Caco-2 (cell line): ENCODE measurements around the gene GABRQ. TPM values are rescaled to one million over a fixed set of nuclear protein-coding genes. Genes with fewer than 3 reads are reported as not detected.

Experiments used
- BruUV-seq: library from RNA; stranded (reverse); fragments of 400-500 nt; replicated peaks from 2 replicates; lab custom pipeline; 2021; lab: Mats Ljungman, UMichigan
- CTCF ChIA-PET: fragments of 300-600 bp; sonication (Branson Sonifier 250); formaldehyde crosslinking; loops from one replicate; lab custom pipeline; 2022; ENCODE audit warnings: antibody characterized with exemption; lab: Charles Lee
- POLR2A ChIA-PET: fragments of 300-600 bp; sonication (Branson Sonifier 250); formaldehyde crosslinking; loops from one replicate; lab custom pipeline; 2022; ENCODE audit warnings: antibody characterized with exemption; lab: Charles Lee
- DNase-seq, 2 experiments: peaks; one replicate each; pipeline versions ENCODE4 v3.0.0 to v3.0.0-alpha.2; 2020 to 2022
- H3K27me3 ChIP-seq: replicated peaks from 2 replicates; pipeline ENCODE4 v1.6.0; 2011; ENCODE audit warnings: low read length; ENCODE audit not compliant: control insufficient read depth, insufficient read depth
- H3K36me3 ChIP-seq: 2 replicates; pipeline ENCODE4 v1.5.1; 2011; ENCODE audit warnings: low read length; ENCODE audit not compliant: control insufficient read depth, insufficient read depth
- H3K4me1 ChIP-seq: fragments of 250-450 bp; sonication (Bioruptor Pico); 2 replicates; pipeline ENCODE4 v1.5.1; 2020; ENCODE audit warnings: mild to moderate bottlenecking
- H3K4me3 ChIP-seq: 2 replicates; pipeline ENCODE4 v1.5.1; 2011; ENCODE audit warnings: low read depth, mild to moderate bottlenecking, control low read depth, low read length
- H3K9me3 ChIP-seq: fragments of 250-450 bp; sonication (Bioruptor Pico); 2 replicates; pipeline ENCODE4 v1.5.1; 2020; ENCODE audit warnings: mild to moderate bottlenecking, moderate library complexity
- H3K27ac Mint-ChIP-seq: one replicate; pipeline ENCODE4 v1.8.0; 2022; ENCODE audit warnings: mixed read lengths; ENCODE audit not compliant: unreplicated experiment
- H3K27me3 Mint-ChIP-seq: one replicate; pipeline ENCODE4 v1.8.0; 2022; ENCODE audit warnings: mixed read lengths; ENCODE audit not compliant: insufficient read depth, unreplicated experiment
- H3K36me3 Mint-ChIP-seq: one replicate; pipeline ENCODE4 v1.8.0; 2022; ENCODE audit warnings: mild to moderate bottlenecking, mixed read lengths; ENCODE audit not compliant: insufficient read depth, unreplicated experiment
- H3K4me1 Mint-ChIP-seq: one replicate; pipeline ENCODE4 v1.8.0; 2022; ENCODE audit warnings: low read depth, mixed read lengths; ENCODE audit not compliant: unreplicated experiment
- H3K4me3 Mint-ChIP-seq: one replicate; pipeline ENCODE4 v1.8.0; 2022; ENCODE audit warnings: mild to moderate bottlenecking, moderate library complexity, mixed read lengths; ENCODE audit not compliant: unreplicated experiment
- H3K9me3 Mint-ChIP-seq: one replicate; pipeline ENCODE4 v1.8.0; 2022; ENCODE audit warnings: mixed read lengths; ENCODE audit not compliant: unreplicated experiment
- CTCF ChIP-seq, 2 experiments: fragments of 200-600 bp in 1 of 2; IDR thresholded peaks; 1 replicate in 1 of 2; 2 replicates in 1 of 2; pipeline versions ENCODE4 v1.5.1 to v1.8.0; 2011 to 2022; ENCODE audit warnings: antibody characterized with exemption in 1 of 2, control low read depth in 1 of 2, inconsistent platforms in 1 of 2, low read depth in 1 of 2, low read length in 1 of 2, mild to moderate bottlenecking in 1 of 2, moderate library complexity in 1 of 2; ENCODE audit not compliant: insufficient read depth in 1 of 2, severe bottlenecking in 1 of 2, unreplicated experiment in 1 of 2
- intact Hi-C: fragments of 100-400 bp; cut with micrococcal nuclease; formaldehyde crosslinking; loops from one replicate; pipeline ENCODE4 v1.10.0; 2022; ENCODE audit not compliant: unreplicated experiment
- total RNA-seq: library from RNA; stranded (reverse); gene quantifications from 2 replicates; pipeline ENCODE4 v1.2.3, GENCODE V29; 2022

GABRQ gene
- total RNA-seq, 1 experiment from 2014 or later, result not detected

- Histone ChIP-seq H3K9me3 (no peaks in the 10 kb centered on the region), H3K27me3 (no peaks in the 10 kb centered on the region), H3K36me3 (no peaks in the 10 kb centered on the region), H3K4me1 (no peaks in the 10 kb centered on the region), H3K4me3 (no peak overlapping the region)
- no peak overlapping the region for H3K27ac Mint-ChIP-seq
- CTCF ChIA-PET, result no interaction called here
- no peaks in the 10 kb centered on the region for H3K36me3 Mint-ChIP-seq
- POLR2A ChIA-PET, result no interaction called here
- H3K4me1 Mint-ChIP-seq, result no peaks in the 10 kb centered on the region
- no peaks in the 10 kb centered on the region for H3K9me3 Mint-ChIP-seq
- BruUV-seq, result no TSS peak
- H3K4me3 Mint-ChIP-seq, result no peak overlapping the region
- no peak for DNase-seq
- intact Hi-C loops, result no loop called here
- peaks cover 4% of the 10 kb centered on the region for H3K27me3 Mint-ChIP-seq
- no peak for TF ChIP-seq CTCF (IDR thresholded peaks at IDR 0.05; ENCODE audit: insufficient read depth in 1 of 2, low read depth in 1 of 2, low read length in 1 of 2, severe bottlenecking in 1 of 2, unreplicated experiment in 1 of 2)
Measured at GRCh38 chrX:152639426-152639825, 1.7 kb downstream of the GABRQ start.

DNA sequence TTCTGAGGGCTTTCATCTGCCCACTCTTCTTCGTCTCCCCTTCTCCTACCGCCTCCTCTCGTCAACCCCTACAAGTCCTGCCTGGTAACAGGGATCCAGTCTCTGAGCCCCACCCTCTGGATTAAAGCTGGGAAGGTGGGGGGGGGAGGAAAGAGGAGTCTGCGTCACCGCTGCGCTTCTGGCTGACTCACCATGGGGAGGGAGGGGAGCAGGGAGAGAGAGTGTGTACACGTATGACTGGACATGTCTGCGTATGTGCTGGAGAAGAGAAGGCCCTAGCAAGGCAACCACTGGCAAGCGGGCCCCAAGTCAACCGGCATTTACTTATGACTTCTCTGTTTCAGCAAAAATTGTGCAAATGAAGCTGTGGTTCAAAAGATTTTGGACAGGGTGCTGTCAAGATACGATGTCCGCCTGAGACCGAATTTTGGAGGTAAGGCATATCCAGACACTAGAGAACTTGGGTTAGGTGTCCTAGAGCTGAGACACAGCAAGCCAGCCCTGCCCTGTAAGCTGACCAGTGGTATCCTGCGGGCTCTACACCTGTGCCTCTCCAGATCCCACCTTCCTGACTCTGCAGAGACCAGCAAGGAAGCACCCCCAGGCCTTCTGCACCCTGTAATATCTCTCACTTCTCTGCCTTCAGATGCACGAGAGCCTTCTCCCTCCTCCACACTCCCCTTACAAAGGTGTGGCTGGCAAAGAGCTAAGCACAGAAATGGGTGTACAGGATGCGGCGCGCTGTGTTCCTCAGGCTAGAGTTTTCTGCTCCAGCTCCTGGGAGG is 2.5 kb downstream of the GABRQ start:
- H3K9me3 Mint-ChIP-seq, result no peaks in the 10 kb centered on the region
- no peaks in the 10 kb centered on the region for H3K36me3 Mint-ChIP-seq
- CTCF ChIA-PET, result interaction anchor here (1.1 kb wide), 1 partner anchor 173 kb away, joined by 3 read pairs; no protein-coding TSS in a partner anchor
- POLR2A ChIA-PET, result no interaction called here
- H3K36me3 ChIP-seq, result no peaks in the 10 kb centered on the region
- no peak overlapping the region for H3K4me3 Mint-ChIP-seq
- no peak overlapping the region for H3K27ac Mint-ChIP-seq
- H3K9me3 ChIP-seq, result no peaks in the 10 kb centered on the region
- BruUV-seq, result no TSS peak
- peaks cover 4% of the 10 kb centered on the region for H3K27me3 Mint-ChIP-seq
- TF ChIP-seq CTCF (IDR thresholded peaks at IDR 0.05; ENCODE audit: insufficient read depth in 1 of 2, low read depth in 1 of 2, low read length in 1 of 2, severe bottlenecking in 1 of 2, unreplicated experiment in 1 of 2), result no peak
- H3K4me1 Mint-ChIP-seq, result no peaks in the 10 kb centered on the region
- no peaks in the 10 kb centered on the region for H3K4me1 ChIP-seq
- H3K4me3 ChIP-seq, result no peak overlapping the region
- intact Hi-C loops, result no loop called here
- no peak for DNase-seq
- no peaks in the 10 kb centered on the region for H3K27me3 ChIP-seq

GRCh38 chrX:152641256-152641875 is 3.7 kb downstream of the GABRQ start:
- Histone ChIP-seq H3K27me3 (no peaks in the 10 kb centered on the region), H3K4me1 (no peaks in the 10 kb centered on the region), H3K4me3 (no peak overlapping the region), H3K36me3 (no peaks in the 10 kb centered on the region), H3K9me3 (no peaks in the 10 kb centered on the region)
- Mint-ChIP-seq H3K4me3 (no peak overlapping the region), H3K27ac (no peak overlapping the region), H3K27me3 (peaks cover 2% of the 10 kb centered on the region), H3K4me1 (no peaks in the 10 kb centered on the region), H3K9me3 (no peaks in the 10 kb centered on the region), H3K36me3 (no peaks in the 10 kb centered on the region)
- DNase-seq, result no peak
- intact Hi-C loops, result no loop called here
- no TSS peak for BruUV-seq
- ChIA-PET POLR2A (no interaction called here), CTCF (interaction anchor here (1.1 to 1.2 kb wide), 2 partner anchors 172 to 180 kb away, joined by 3 read pairs; no protein-coding TSS in a partner anchor)
- TF ChIP-seq CTCF (IDR thresholded peaks at IDR 0.05; ENCODE audit: insufficient read depth in 1 of 2, low read depth in 1 of 2, low read length in 1 of 2, severe bottlenecking in 1 of 2, unreplicated experiment in 1 of 2), result no peak
